ENCODE measurements around the gene EIF5AL1.
"Not testable (repeated sequence)": the region's sequence is repeated elsewhere in the genome, so short reads cannot be mapped to it uniquely, and the experiment has no call there.

Gene EIF5AL1

GRCh38 chr10:79487296-79488194 lies 24.8 kb upstream of the EIF5AL1 start:
- peak in 1 of 2 experiments; percentile 21 for DNase-seq (ENCODE audit: low read depth in 2 of 2)

GRCh38 chr10:79488336-79488735 lies 24.0 kb upstream of the EIF5AL1 start:
- peak; percentile 75 to 78 for DNase-seq (ENCODE audit: low read depth in 2 of 2)

GRCh38 chr10:79488870-79489269 lies 23.5 kb upstream of the EIF5AL1 start:
- DNase-seq (ENCODE audit: low read depth in 2 of 2), result no peak

- DNase-seq (ENCODE audit: low read depth in 2 of 2), result no peak
Observed at GRCh38 chr10:79490400-79491142, 21.8 kb upstream of the EIF5AL1 start.

- DNase-seq (ENCODE audit: low read depth in 2 of 2), result no peak
Observed at GRCh38 chr10:79491143-79491835, 21.0 kb upstream of the EIF5AL1 start.

- no peak for DNase-seq (ENCODE audit: low read depth in 2 of 2)
Observed at GRCh38 chr10:79492256-79492655, 20.1 kb upstream of the EIF5AL1 start.

- no peak for DNase-seq (ENCODE audit: low read depth in 2 of 2)
Observed at GRCh38 chr10:79492839-79493238, 19.5 kb upstream of the EIF5AL1 start.

GRCh38 chr10:79493806-79494205 lies 18.5 kb upstream of the EIF5AL1 start:
- DNase-seq (ENCODE audit: low read depth in 2 of 2), result no peak

- DNase-seq (ENCODE audit: low read depth in 2 of 2), result no peak
Observed at GRCh38 chr10:79494871-79495705, 17.2 kb upstream of the EIF5AL1 start.

- no peak for DNase-seq (ENCODE audit: low read depth in 2 of 2)
Observed at GRCh38 chr10:79495791-79496190, 16.5 kb upstream of the EIF5AL1 start.

- no peak for DNase-seq (ENCODE audit: low read depth in 2 of 2)
Observed at GRCh38 chr10:79496896-79497295, 15.4 kb upstream of the EIF5AL1 start.

- DNase-seq (ENCODE audit: low read depth in 2 of 2), result no peak
Observed at GRCh38 chr10:79498291-79498829, 14.0 kb upstream of the EIF5AL1 start.

- no peak for DNase-seq (ENCODE audit: low read depth in 2 of 2)
Observed at GRCh38 chr10:79502561-79503309, 9.6 kb upstream of the EIF5AL1 start.

- not testable (repeated sequence) for DNase-seq (ENCODE audit: low read depth in 2 of 2)
Observed at GRCh38 chr10:79503787-79504186, 8.5 kb upstream of the EIF5AL1 start.

GRCh38 chr10:79504483-79504882 lies 7.8 kb upstream of the EIF5AL1 start:
- not testable (repeated sequence) for DNase-seq (ENCODE audit: low read depth in 2 of 2)

GRCh38 chr10:79505328-79505727 lies 7.0 kb upstream of the EIF5AL1 start:
- DNase-seq (ENCODE audit: low read depth in 2 of 2), result not testable (repeated sequence)

GRCh38 chr10:79505829-79506228 lies 6.5 kb upstream of the EIF5AL1 start:
- no peak for DNase-seq (ENCODE audit: low read depth in 2 of 2)

GRCh38 chr10:79507440-79508167 lies 4.7 kb upstream of the EIF5AL1 start:
- DNase-seq (ENCODE audit: low read depth in 2 of 2), result no peak

GRCh38 chr10:79508245-79508644 lies 4.1 kb upstream of the EIF5AL1 start:
- not testable (repeated sequence) for DNase-seq (ENCODE audit: low read depth in 2 of 2)
